Spleen (tissue), 11 donors: ENCODE results near the gene IL21R. TPM values are rescaled to one million over a fixed set of nuclear protein-coding genes. Genes with fewer than 3 reads are reported as not detected.
A peak's percentile ranks its signal among the peaks of the same experiment; 100 is the strongest.

Experiments used
- DNase-seq: peaks from one replicate; pipeline ENCODE4 v3.0.0-alpha.2; 2020
- H3K27ac ChIP-seq, 8 donors: fragments of 200-600 bp; sonication (generic) in 7 of 8; 1 replicate in 4 of 8; 2 replicates in 4 of 8; pipeline versions ENCODE4 v1.5.0 to v1.8.0; 2016 to 2021; ENCODE audit warnings: inconsistent platforms in 4 of 8, mild to moderate bottlenecking in 4 of 8, moderate library complexity in 1 of 8
- H3K27me3 ChIP-seq, 7 donors: fragments of 200-600 bp; sonication (generic) in 6 of 7; replicated peaks in 1 of 7; 1 replicate in 4 of 7; 2 replicates in 3 of 7; pipeline versions ENCODE4 v1.5.0 to v1.8.0; 2016 to 2021; ENCODE audit warnings: inconsistent platforms in 3 of 7, mild to moderate bottlenecking in 1 of 7
- H3K36me3 ChIP-seq, 6 donors: fragments of 200-600 bp; sonication (generic) in 5 of 6; 1 replicate in 4 of 6; 2 replicates in 2 of 6; pipeline versions ENCODE4 v1.5.0 to v1.8.0; 2016 to 2021; ENCODE audit warnings: inconsistent platforms in 2 of 6
- H3K4me1 ChIP-seq, 6 donors: fragments of 200-600 bp; sonication (generic) in 5 of 6; 1 replicate in 3 of 6; 2 replicates in 3 of 6; pipeline versions ENCODE4 v1.5.0 to v1.8.0; 2016 to 2021; ENCODE audit warnings: inconsistent platforms in 3 of 6
- H3K4me3 ChIP-seq, 8 donors: fragments of 200-600 bp; sonication (generic) in 7 of 8; 1 replicate in 4 of 8; 2 replicates in 4 of 8; pipeline versions ENCODE4 v1.5.0 to v1.8.0; 2016 to 2021; ENCODE audit warnings: inconsistent platforms in 4 of 8, mild to moderate bottlenecking in 4 of 8, moderate library complexity in 2 of 8
- H3K9me3 ChIP-seq, 8 donors: fragments of 200-600 bp; sonication (generic) in 7 of 8; 1 replicate in 4 of 8; 2 replicates in 4 of 8; pipeline versions ENCODE4 v1.5.0 to v1.8.0; 2016 to 2021; ENCODE audit warnings: inconsistent platforms in 4 of 8
- CTCF ChIP-seq, 11 experiments: fragments of 200-600 bp in 7 of 11; fragments of 450-650 bp in 4 of 11; sonication (generic) in 4 of 11; IDR thresholded peaks in 8 of 11; conservative IDR thresholded peaks in 3 of 11; 1 replicate in 7 of 11; 2 replicates in 4 of 11; pipeline versions ENCODE4 v1.4.0 to v1.8.0; 2016 to 2021; ENCODE audit warnings: antibody characterized with exemption in 11 of 11, inconsistent platforms in 4 of 11, mild to moderate bottlenecking in 1 of 11
- POLR2A ChIP-seq, 3 donors: fragments of 450-650 bp; IDR thresholded peaks; one replicate each; pipeline ENCODE4 v1.5.1; 2017; ENCODE audit warnings: antibody characterized with exemption in 3 of 3, mild to moderate bottlenecking in 1 of 3
- POLR2AphosphoS5 ChIP-seq, 3 donors: sonication (generic); formaldehyde crosslinking; IDR thresholded peaks; one replicate each; pipeline ENCODE4 v1.5.1; 2017; ENCODE audit warnings: antibody characterized with exemption in 3 of 3
- WGBS, 5 donors: extraction: QIAGEN DNeasy Blood & Tissue Kit in 3 of 5; methylation state at CpG; one replicate each; pipeline versions ENCODE4 v1.1.5 to v1.1.7; 2013 to 2018; 5-methylcytosine and 5-hydroxymethylcytosine counted together
- intact Hi-C: fragments of 100-400 bp; cut with DNase I; formaldehyde crosslinking; loops from one replicate; pipeline ENCODE4 v1.15.0; 2023; ENCODE audit warnings: low total_unique reads
- polyA plus RNA-seq, 3 donors: library from polyadenylated mRNA; stranded (reverse); fragments of 200-250 nt; gene quantifications; one replicate each; pipeline ENCODE4 v1.2.1, GENCODE V29; 2013
- total RNA-seq, 7 donors: library from RNA; depleted of rRNA in 3 of 7; stranded (reverse); fragments of >200 nt in 3 of 7; fragmentation: NEBNext Ultra II Directional in 4 of 7; extraction: Animal tissue kit (Norgen Biotek cat#: 25700) in 4 of 7; gene quantifications; one replicate each; pipeline versions ENCODE4 v1.1.0 to v1.2.1, GENCODE V29; 2016 to 2021
- donor health status: healthy with polysubstance abuse.
- donor health status: DM: no; HTN: no; CAD: no; lungs with moderate emphysema.
- donor health status: DM: no; HTN: no; CAD: no.
- donor health status: Bipolar disorder and iron deficiency.
- donor health status: healthy.
- donor health status: DM: no; HTN: no; CAD: no.
- donor health status: DM: yes; HTN: yes; CAD: no.

IL21R gene
- total and polyA plus RNA-seq, 10 donors = 2.7 to 19.7 (median 12.0) TPM

DNA sequence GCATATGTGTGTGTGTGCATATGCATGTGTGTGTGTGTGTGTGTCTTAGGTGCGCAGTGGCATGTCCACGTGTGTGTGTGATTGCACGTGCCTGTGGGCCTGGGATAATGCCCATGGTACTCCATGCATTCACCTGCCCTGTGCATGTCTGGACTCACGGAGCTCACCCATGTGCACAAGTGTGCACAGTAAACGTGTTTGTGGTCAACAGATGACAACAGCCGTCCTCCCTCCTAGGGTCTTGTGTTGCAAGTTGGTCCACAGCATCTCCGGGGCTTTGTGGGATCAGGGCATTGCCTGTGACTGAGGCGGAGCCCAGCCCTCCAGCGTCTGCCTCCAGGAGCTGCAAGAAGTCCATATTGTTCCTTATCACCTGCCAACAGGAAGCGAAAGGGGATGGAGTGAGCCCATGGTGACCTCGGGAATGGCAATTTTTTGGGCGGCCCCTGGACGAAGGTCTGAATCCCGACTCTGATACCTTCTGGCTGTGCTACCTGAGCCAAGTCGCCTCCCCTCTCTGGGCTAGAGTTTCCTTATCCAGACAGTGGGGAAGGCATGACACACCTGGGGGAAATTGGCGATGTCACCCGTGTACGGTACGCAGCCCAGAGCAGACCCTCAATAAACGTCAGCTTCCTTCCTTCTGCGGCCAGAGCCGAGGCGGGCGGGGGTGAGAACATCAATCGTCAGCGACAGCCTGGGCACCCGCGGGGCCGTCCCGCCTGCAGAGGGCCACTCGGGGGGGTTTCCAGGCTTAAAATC, 47.6 kb downstream of the IL21R start:
- Histone ChIP-seq H3K4me3 (peak overlapping the region in 1 of 8 donors; percentile 46), H3K36me3 (peaks cover 0 to 40% (median 13%) of the 10 kb centered on the region in 6 donors), H3K27me3 (peaks cover 0 to 32% (median 10%) of the 10 kb centered on the region in 7 donors), H3K9me3 (peaks cover 0 to 15% (median 6%) of the 10 kb centered on the region in 8 donors), H3K27ac (peak overlapping the region in 6 of 8 donors; percentile 36 to 86 (median 63)), H3K4me1 (peaks cover 15 to 69% (median 48%) of the 10 kb centered on the region in 6 donors)
- 11 to 20% (median 16%) methylated on average over 19 to 31 of the region's 31 CpGs for WGBS, 5 donors
- peak; percentile 73 to 85 (median 81) for TF ChIP-seq POLR2AphosphoS5 (IDR thresholded peaks at IDR 0.05)
- no peak for TF ChIP-seq CTCF (IDR thresholded peaks at IDR 0.05 in 8 of 11, conservative IDR thresholded peaks at IDR 0.05 in 3 of 11)
- intact Hi-C loops = loop anchor here (10.0 kb wide), 2 partner anchors 75 to 215 kb away; no protein-coding TSS in a partner anchor
- DNase-seq = peak; percentile 90

DNA sequence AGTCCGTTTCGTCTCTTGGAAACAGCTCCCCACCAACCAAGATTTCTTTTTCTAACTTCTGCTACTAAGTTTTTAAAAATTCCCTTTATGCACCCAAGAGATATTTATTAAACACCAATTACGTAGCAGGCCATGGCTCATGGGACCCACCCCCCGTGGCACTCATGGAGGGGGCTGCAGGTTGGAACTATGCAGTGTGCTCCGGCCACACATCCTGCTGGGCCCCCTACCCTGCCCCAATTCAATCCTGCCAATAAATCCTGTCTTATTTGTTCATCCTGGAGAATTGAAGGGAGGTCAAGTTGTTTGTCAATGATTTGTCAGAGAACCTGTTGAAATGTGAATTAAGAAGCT, 48.2 kb downstream of the IL21R start:
- TF ChIP-seq CTCF (IDR thresholded peaks at IDR 0.05 in 8 of 11, conservative IDR thresholded peaks at IDR 0.05 in 3 of 11) (no peak), POLR2A (IDR thresholded peaks at IDR 0.05) (no peak), POLR2AphosphoS5 (IDR thresholded peaks at IDR 0.05) (no peak)
- DNase-seq = no peak
- Histone ChIP-seq H3K36me3 (peaks cover 0 to 35% (median 7%) of the 10 kb centered on the region in 6 donors), H3K27me3 (peaks cover 0 to 32% (median 10%) of the 10 kb centered on the region in 7 donors), H3K9me3 (peaks cover 0 to 10% (median under 1%) of the 10 kb centered on the region in 8 donors), H3K4me1 (peaks cover 15 to 74% (median 48%) of the 10 kb centered on the region in 6 donors), H3K27ac (peak overlapping the region in 5 of 8 donors; percentile 59 to 86 (median 64)), H3K4me3 (peak overlapping the region in 1 of 8 donors; percentile 46)
- intact Hi-C loops = loop anchor here (10.0 kb wide), 2 partner anchors 75 to 215 kb away; no protein-coding TSS in a partner anchor
- 5 to 19% (median 7%) methylated on average over 5 of the region's 5 CpGs for WGBS, 5 donors

GRCh38 chr16:27452569-27453493, 50.9 kb downstream of the IL21R start:
- WGBS, 5 donors = 79 to 89% (median 86%) methylated on average over 12 to 16 of the region's 16 CpGs
- Histone ChIP-seq H3K36me3 (peaks cover 0 to 14% (median 0%) of the 10 kb centered on the region in 6 donors), H3K27ac (no peak overlapping the region), H3K4me1 (peaks cover 20 to 71% (median 54%) of the 10 kb centered on the region in 6 donors), H3K9me3 (peaks cover 0 to 6% (median 0%) of the 10 kb centered on the region in 8 donors), H3K27me3 (peaks cover 0 to 32% (median 10%) of the 10 kb centered on the region in 7 donors), H3K4me3 (no peak overlapping the region)
- TF ChIP-seq POLR2A (IDR thresholded peaks at IDR 0.05) (no peak), POLR2AphosphoS5 (IDR thresholded peaks at IDR 0.05) (peak in 1 of 3 donors; percentile 9), CTCF (IDR thresholded peaks at IDR 0.05 in 8 of 11, conservative IDR thresholded peaks at IDR 0.05 in 3 of 11) (no peak)
- DNase-seq = no peak
- intact Hi-C loops = loop anchor here (10.0 kb wide), 2 partner anchors 78 to 218 kb away; no protein-coding TSS in a partner anchor
